ENCODE data around the gene RMI1. TPM values are rescaled to one million over a fixed set of nuclear protein-coding genes. Genes with fewer than 3 reads are reported as not detected.

Gene RMI1
- total RNA-seq, 1 donor from 2014 or later = 6.3 TPM

GRCh38 chr9:83969602-83970001 lies 11.0 kb upstream of the RMI1 start:
- peaks cover 30% of the 10 kb centered on the region for H3K4me1 Mint-ChIP-seq (ENCODE audit: low read depth, unreplicated experiment)
- Histone ChIP-seq H3K9me3 (ENCODE audit: insufficient read depth, low read depth, low read length) (no peaks in the 10 kb centered on the region), H3K27me3 (ENCODE audit: insufficient read depth, low read length) (no peaks in the 10 kb centered on the region), H3K4me1 (ENCODE audit: insufficient read depth, low read length) (no peaks in the 10 kb centered on the region), H3K27ac (ENCODE audit: low read depth, low read length) (no peak overlapping the region), H3K79me2 (ENCODE audit: insufficient read depth, low read length) (peaks cover 44% of the 10 kb centered on the region), H4K20me1 (ENCODE audit: insufficient read depth, low read length) (peaks cover 89% of the 10 kb centered on the region), H2AFZ (ENCODE audit: low read depth, low read length) (no peak overlapping the region), H3K4me2 (ENCODE audit: low read length) (no peak overlapping the region), H3K4me3 (ENCODE audit: insufficient read depth, low read depth, low read length) (no peak overlapping the region), H3K9ac (ENCODE audit: low read length) (no peak overlapping the region), H3K36me3 (ENCODE audit: insufficient read depth, low read length) (peaks cover 71% of the 10 kb centered on the region)
- DNase-seq (ENCODE audit: low read depth) (no peak), FAIRE-seq (no peak)
- H3K4me3 Mint-ChIP-seq (ENCODE audit: unreplicated experiment) = no peak overlapping the region
- no peak for TF ChIP-seq CTCF (IDR thresholded peaks at IDR 0.05; ENCODE audit: insufficient read depth, low read depth, low read length)
- no peak for TF ChIP-seq EZH2 (IDR thresholded peaks at IDR 0.05; ENCODE audit: insufficient read depth, low read length)
- H3K9me3 Mint-ChIP-seq (ENCODE audit: unreplicated experiment) = no peaks in the 10 kb centered on the region
- no peak overlapping the region for H3K27ac Mint-ChIP-seq (ENCODE audit: unreplicated experiment)
- H3K27me3 Mint-ChIP-seq (ENCODE audit: low read depth, unreplicated experiment) = no peaks in the 10 kb centered on the region
- peaks cover 29% of the 10 kb centered on the region for H3K36me3 Mint-ChIP-seq (ENCODE audit: low read depth, unreplicated experiment)

- H3K4me1 ChIP-seq (ENCODE audit: insufficient read depth, low read length) = no peaks in the 10 kb centered on the region
- no peak overlapping the region for H2AFZ ChIP-seq (ENCODE audit: low read depth, low read length)
- no peak for TF ChIP-seq CTCF (IDR thresholded peaks at IDR 0.05; ENCODE audit: insufficient read depth, low read depth, low read length)
- no peak for TF ChIP-seq EZH2 (IDR thresholded peaks at IDR 0.05; ENCODE audit: insufficient read depth, low read length)
- no peak overlapping the region for H3K9ac ChIP-seq (ENCODE audit: low read length)
- H4K20me1 ChIP-seq (ENCODE audit: insufficient read depth, low read length) = peaks cover 91% of the 10 kb centered on the region
- peaks cover 86% of the 10 kb centered on the region for H3K36me3 ChIP-seq (ENCODE audit: insufficient read depth, low read length)
- peaks cover 63% of the 10 kb centered on the region for H3K79me2 ChIP-seq (ENCODE audit: insufficient read depth, low read length)
- DNase-seq (ENCODE audit: low read depth) (no peak), FAIRE-seq (no peak)
- no peaks in the 10 kb centered on the region for H3K9me3 ChIP-seq (ENCODE audit: insufficient read depth, low read depth, low read length)
- no peaks in the 10 kb centered on the region for H3K27me3 ChIP-seq (ENCODE audit: insufficient read depth, low read length)
- H3K27ac Mint-ChIP-seq (ENCODE audit: unreplicated experiment) = no peak overlapping the region
- H3K36me3 Mint-ChIP-seq (ENCODE audit: low read depth, unreplicated experiment) = peaks cover 35% of the 10 kb centered on the region
- no peak overlapping the region for H3K27ac ChIP-seq (ENCODE audit: low read depth, low read length)
- H3K27me3 Mint-ChIP-seq (ENCODE audit: low read depth, unreplicated experiment) = no peaks in the 10 kb centered on the region
- no peak overlapping the region for H3K4me3 ChIP-seq (ENCODE audit: insufficient read depth, low read depth, low read length)
- H3K4me3 Mint-ChIP-seq (ENCODE audit: unreplicated experiment) = peak overlapping the region; percentile 34
- peaks cover 38% of the 10 kb centered on the region for H3K4me1 Mint-ChIP-seq (ENCODE audit: low read depth, unreplicated experiment)
- no peaks in the 10 kb centered on the region for H3K9me3 Mint-ChIP-seq (ENCODE audit: unreplicated experiment)
- H3K4me2 ChIP-seq (ENCODE audit: low read length) = no peak overlapping the region
These were observed 9.1 kb upstream of the RMI1 start for GRCh38 chr9:83971485-83971884.

DNA sequence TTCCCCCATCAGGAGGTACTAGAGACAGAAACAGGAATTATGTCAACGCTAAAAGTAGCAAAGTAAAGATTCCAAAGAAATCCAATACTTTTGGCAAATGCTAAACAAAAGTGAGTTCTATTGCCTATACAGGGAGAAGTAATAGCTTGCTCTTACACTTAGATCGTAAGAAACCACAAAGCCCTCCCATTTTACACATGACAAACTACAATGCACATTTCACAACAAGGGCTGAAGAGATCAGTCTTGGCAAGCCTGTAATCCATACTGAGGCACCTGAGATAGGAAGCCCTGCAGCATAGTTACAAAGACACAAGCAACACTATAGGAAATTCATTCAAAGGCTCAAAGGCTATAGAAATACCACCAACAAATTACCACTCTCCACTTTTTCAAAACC lies 8.3 kb upstream of the RMI1 start:
- Mint-ChIP-seq H3K4me3 (ENCODE audit: unreplicated experiment) (no peak overlapping the region), H3K27me3 (ENCODE audit: low read depth, unreplicated experiment) (no peaks in the 10 kb centered on the region), H3K9me3 (ENCODE audit: unreplicated experiment) (no peaks in the 10 kb centered on the region), H3K4me1 (ENCODE audit: low read depth, unreplicated experiment) (peaks cover 38% of the 10 kb centered on the region), H3K27ac (ENCODE audit: unreplicated experiment) (peak overlapping the region; percentile 18), H3K36me3 (ENCODE audit: low read depth, unreplicated experiment) (peaks cover 38% of the 10 kb centered on the region)
- Histone ChIP-seq H3K9me3 (ENCODE audit: insufficient read depth, low read depth, low read length) (no peaks in the 10 kb centered on the region), H4K20me1 (ENCODE audit: insufficient read depth, low read length) (peaks cover 91% of the 10 kb centered on the region), H3K4me2 (ENCODE audit: low read length) (no peak overlapping the region), H3K4me1 (ENCODE audit: insufficient read depth, low read length) (no peaks in the 10 kb centered on the region), H3K27ac (ENCODE audit: low read depth, low read length) (no peak overlapping the region), H3K36me3 (ENCODE audit: insufficient read depth, low read length) (peaks cover 87% of the 10 kb centered on the region), H3K27me3 (ENCODE audit: insufficient read depth, low read length) (no peaks in the 10 kb centered on the region), H3K79me2 (ENCODE audit: insufficient read depth, low read length) (peaks cover 71% of the 10 kb centered on the region), H3K4me3 (ENCODE audit: insufficient read depth, low read depth, low read length) (no peak overlapping the region), H2AFZ (ENCODE audit: low read depth, low read length) (no peak overlapping the region), H3K9ac (ENCODE audit: low read length) (no peak overlapping the region)
- FAIRE-seq (no peak), DNase-seq (ENCODE audit: low read depth) (no peak)
- TF ChIP-seq EZH2 (IDR thresholded peaks at IDR 0.05; ENCODE audit: insufficient read depth, low read length) = no peak
- no peak for TF ChIP-seq CTCF (IDR thresholded peaks at IDR 0.05; ENCODE audit: insufficient read depth, low read depth, low read length)

Measured in astrocyte (in vitro differentiated cells and primary cell).